Cardiac septum (tissue), 1 donor: Measurements from ENCODE around the gene GJA3. TPM values are rescaled to one million over a fixed set of nuclear protein-coding genes. Genes with fewer than 3 reads are reported as not detected.

ENCODE experiments used
- DNase-seq: peaks from one replicate; pipeline ENCODE4 v3.0.0-alpha.2; 2020; ENCODE audit warnings: low spot score
- intact Hi-C: fragments of 100-400 bp; cut with DNase I; formaldehyde crosslinking; loops from one replicate; pipeline ENCODE4 v1.14.0; 2022
- total RNA-seq: library from RNA; stranded (reverse); fragmentation: NEBNext Ultra II Directional; extraction: Animal tissue kit (Norgen Biotek cat#: 25700); gene quantifications from one replicate; pipeline ENCODE4 v1.2.1, GENCODE V29; 2021
- donor health status: DM: no; HTN: no; CAD: no.

The GJA3 gene
- total RNA-seq, 1 donor from 2014 or later: 25.9 TPM

DNA sequence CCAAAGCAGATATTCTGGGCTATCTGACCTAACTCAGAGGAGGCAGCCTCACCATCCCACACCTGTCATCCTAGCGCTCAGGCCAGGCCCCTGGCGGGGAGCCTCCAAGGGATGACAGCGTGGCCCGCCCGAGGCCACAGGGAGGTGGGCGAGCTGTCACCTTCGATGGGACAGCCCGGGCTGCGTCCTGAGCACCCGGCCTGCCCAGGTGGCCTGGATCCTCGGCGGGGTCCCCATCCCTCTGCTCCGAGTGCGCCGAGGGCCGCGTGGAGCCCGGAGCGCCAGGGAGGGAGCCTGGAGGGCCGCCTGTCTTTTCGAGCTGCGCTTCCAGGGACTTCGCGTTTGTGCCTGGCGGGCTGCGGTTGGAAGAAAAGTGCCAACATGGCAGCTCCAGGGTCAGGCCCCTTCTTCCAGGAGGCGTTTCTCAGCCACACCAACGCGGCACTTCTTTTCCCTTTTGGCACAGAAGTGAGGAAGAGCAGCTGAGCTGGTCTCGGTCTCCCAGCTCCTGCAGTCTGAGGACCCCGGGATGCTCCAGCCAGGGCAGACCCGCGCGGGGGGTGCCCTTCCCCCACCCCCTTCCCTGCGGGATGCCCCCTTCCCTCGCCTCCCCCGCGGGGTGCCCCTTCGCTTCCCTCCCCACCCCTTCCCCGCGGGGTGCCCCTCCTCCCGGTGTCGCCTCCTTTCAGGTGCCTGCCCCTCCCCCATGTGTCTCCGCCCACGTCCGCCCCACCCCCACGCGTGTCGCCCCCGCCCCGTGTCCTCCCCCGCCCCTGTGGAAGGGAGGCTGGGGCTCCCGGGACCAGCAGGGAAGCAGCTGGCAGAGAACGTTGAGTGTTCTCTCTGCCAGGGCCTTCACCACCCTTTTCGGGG, 42.3 kb downstream of the GJA3 start:
- intact Hi-C loops: no loop called here
- DNase-seq: no peak

DNA sequence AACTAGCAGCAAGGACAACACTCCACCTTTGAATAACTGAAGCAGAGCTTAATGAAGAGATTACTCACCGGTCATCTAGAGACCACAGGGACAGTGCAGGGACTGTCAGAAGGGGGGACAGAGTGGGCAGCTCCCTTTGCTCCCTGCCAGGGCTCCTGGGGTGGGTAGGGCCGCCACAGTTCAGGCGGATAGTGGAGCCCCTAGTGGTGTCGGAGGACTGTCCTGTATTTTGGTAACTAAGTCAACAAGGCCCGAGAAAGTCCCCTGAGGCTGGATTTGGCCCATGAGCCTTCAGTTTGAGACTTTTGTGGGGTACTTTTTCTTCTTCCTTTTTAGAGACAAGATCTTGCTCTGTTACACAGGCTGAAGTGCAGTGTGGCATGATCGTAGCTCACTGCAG, 44.6 kb downstream of the GJA3 start:
- intact Hi-C loops: no loop called here
- no peak for DNase-seq

DNA sequence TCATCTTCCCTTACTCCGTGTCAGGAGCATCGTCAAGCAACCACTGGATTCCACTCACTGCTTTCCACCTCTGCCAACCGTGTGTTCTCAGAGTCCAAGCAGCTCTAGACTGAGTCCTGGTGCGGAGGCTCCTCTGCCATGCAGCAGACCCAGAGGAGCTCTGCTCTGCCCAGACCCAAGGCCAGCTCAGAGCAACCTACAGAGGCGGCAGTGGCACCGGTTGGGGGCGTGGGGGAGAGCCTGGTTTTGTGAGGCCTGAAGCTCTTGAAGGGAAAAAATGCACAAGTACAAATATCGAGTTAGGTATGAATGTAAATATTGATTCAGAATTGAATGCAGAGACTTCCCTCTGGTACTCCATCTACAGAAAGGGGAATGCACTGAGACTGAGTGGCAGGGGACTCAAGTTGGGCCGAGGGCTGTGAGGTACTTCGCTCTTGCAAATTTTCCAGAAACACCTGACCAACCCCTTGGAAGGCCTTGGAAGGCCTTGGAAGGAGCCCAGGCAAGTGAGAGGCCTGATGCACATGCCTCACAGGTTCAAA, 46.7 kb downstream of the GJA3 start:
- DNase-seq: no peak
- intact Hi-C loops: no loop called here

DNA sequence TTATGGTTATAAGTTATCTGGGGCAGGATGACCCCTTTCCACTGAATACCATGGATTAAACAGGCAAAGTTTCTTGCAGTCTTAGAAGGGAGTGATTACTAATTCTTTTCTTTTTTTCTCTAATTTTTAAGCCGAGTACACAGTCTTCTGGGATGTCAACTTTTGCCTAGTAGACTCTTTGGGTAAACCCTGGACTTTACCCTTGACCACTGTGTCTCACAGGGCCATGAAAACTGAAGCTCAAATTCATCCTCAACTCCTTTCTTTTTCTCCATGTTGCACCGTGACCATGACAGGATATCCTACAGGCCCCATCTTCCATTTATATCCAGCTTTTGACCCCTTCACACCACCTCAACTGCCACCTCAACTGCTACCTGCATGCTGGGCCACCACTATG, 51.8 kb downstream of the GJA3 start:
- intact Hi-C loops: no loop called here

DNA sequence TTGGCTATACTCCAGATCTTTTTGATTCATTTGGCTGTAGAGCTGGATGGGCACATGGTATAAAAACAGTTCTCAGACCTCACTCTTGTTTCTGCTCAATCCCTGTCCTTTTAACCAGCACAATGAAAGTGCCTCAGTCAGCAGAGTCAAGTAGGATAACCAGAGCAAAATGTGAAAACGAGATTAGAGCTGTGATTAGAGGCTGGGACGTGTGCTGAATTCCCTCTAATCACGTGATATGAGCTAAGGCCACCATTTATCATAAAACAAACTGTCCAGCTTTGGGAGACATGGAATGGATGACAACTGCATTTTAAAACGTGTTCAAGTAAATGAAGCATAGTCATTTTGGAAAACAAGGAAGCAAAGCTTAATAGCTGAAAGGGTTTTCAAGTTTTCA, 54.1 kb downstream of the GJA3 start:
- intact Hi-C loops: no loop called here
- DNase-seq: no peak

More for the DNA sequence above, 51.8 kb downstream of the GJA3 start:
- DNase-seq: no peak

GRCh38 chr13:20105161-20105689, 55.6 kb downstream of the GJA3 start:
- no peak for DNase-seq
- intact Hi-C loops: no loop called here

- intact Hi-C loops: no loop called here
- DNase-seq: no peak
Measured at GRCh38 chr13:20102525-20103180, 58.2 kb downstream of the GJA3 start.

DNA sequence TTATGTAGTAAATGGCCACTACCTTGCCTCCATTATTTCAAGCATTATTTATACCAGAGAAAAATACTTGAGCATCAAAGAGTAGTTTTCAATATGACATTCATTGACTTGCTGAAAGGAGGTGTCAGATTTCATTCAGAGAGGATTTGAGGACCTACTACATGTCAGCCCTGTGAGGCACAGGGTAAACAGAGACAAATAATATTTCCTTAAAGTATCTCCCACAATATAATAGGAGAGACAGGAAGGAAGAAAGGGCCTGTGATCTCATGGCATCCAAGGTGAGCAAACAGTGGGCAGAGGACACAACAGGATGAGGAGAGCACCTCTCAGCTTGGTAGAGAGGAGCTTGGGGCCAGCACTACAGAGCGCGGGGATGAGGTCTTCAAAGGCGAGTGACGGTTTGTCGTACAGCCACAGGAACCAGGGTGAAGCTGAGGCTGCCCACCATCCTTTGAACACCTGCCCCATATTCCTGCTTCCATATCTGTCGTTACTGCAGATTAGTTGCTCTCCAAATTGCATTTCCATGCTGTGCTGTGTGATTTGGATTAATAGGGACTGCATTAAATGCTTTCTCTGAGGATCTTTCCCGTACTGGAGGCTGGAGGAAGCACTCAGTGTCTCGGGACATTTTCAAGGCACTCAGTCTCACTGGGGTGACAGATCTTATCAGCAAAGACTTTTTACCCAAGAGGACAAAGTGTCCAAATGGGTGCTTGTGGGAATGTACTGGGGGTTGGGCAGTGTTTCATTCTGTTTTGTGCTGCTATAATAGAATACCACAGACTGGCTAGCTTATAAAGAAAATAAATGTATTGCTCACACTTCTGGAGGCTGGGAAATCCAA, 59.2 kb downstream of the GJA3 start:
- DNase-seq: no peak
- intact Hi-C loops: no loop called here

- intact Hi-C loops: no loop called here
- DNase-seq: no peak
Measured at GRCh38 chr13:20099319-20099718, 61.5 kb downstream of the GJA3 start.

DNA sequence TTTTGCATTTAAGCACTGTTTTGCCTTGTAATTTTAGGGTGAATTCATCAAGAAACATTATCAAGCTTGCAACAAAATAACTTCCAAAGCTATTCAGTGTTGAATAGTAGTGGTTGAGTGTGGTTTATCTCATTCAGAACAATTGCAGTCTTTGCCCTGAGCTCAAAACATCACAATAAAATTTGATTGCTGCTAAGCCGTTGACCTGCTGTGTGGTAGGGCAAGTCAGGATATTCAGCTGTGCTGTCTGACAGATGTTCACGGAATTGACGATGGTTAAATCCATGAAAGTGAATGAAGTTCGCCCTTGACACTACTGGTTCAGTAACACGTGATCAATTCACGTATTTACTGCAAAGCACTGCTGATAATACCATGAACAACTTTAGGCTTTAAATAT, 66.9 kb downstream of the GJA3 start:
- DNase-seq: no peak
- intact Hi-C loops: no loop called here

GRCh38 chr13:20090349-20090748, 70.5 kb downstream of the GJA3 start:
- no peak for DNase-seq
- intact Hi-C loops: no loop called here

Other genes with a start within 250 kb of the GJA3 start
- gene ZMYM2, start 202.3 kb downstream of the GJA3 start, total RNA-seq: 55.1 TPM
- gene GJB2, start 31.9 kb upstream of the GJA3 start, total RNA-seq: 0.46 TPM
- gene GJB6, start 71.3 kb upstream of the GJA3 start, total RNA-seq: not detected